Adrenal gland (tissue), 5 donors: Measurements from ENCODE around the gene PPP2R1B.

Experiments used
- POLR2A ChIP-seq, 2 donors: fragments of 450-650 bp; IDR thresholded peaks; one replicate each; pipeline ENCODE4 v1.6.1; 2017; ENCODE audit warnings: antibody characterized with exemption in 2 of 2, mild to moderate bottlenecking in 2 of 2, moderate library complexity in 1 of 2
- TF ChIP-seq, protein P1 (sequence below), 6 experiments: fragments of 450-650 bp in 4 of 6; fragments of 200-600 bp in 2 of 6; sonication (generic) in 1 of 6; IDR thresholded peaks; 1 replicate in 5 of 6; 2 replicates in 1 of 6; pipeline versions ENCODE4 v1.5.1 to v1.8.0; 2016 to 2021; ENCODE audit warnings: antibody characterized with exemption in 6 of 6, mild to moderate bottlenecking in 2 of 6, moderate library complexity in 1 of 6
- donor health status: DM: no; HTN: no; CAD: no.

DNA sequence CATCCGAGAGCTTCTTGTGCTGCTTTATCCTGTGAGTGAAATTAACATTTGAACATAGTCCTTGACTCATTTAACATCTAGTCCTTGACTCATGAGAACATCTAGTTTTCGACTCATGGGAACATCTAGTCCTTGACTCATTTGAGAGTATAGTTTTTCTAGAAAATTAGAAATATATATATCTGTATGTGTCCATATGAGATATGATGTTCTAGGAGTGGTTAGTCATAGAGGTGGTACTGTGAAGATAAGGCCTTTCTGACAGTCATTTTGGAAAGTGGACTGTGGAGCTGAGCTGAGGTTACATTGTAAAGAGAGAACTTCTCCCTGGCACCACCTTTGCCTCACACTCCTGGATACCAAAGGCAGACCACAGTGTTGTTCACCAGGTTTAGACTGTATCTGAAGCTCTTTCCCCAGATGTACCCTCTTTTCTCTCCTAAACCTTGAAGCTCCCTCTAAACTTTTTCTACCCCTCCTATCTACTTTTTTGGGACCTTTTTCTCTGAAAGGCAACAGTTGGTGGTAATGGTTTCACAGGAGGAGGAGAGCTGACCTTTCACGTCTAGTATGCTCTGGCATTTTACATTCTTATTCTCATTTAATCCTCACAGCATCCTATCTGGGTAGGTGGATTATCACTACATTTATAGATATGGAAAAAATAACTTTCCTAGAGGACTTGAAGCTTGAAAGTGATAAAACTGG, 67.2 kb downstream of the PPP2R1B start:
- TF ChIP-seq, protein P1, sequence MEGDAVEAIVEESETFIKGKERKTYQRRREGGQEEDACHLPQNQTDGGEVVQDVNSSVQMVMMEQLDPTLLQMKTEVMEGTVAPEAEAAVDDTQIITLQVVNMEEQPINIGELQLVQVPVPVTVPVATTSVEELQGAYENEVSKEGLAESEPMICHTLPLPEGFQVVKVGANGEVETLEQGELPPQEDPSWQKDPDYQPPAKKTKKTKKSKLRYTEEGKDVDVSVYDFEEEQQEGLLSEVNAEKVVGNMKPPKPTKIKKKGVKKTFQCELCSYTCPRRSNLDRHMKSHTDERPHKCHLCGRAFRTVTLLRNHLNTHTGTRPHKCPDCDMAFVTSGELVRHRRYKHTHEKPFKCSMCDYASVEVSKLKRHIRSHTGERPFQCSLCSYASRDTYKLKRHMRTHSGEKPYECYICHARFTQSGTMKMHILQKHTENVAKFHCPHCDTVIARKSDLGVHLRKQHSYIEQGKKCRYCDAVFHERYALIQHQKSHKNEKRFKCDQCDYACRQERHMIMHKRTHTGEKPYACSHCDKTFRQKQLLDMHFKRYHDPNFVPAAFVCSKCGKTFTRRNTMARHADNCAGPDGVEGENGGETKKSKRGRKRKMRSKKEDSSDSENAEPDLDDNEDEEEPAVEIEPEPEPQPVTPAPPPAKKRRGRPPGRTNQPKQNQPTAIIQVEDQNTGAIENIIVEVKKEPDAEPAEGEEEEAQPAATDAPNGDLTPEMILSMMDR (IDR thresholded peaks at IDR 0.05): no peak
- no peak for TF ChIP-seq POLR2A (IDR thresholded peaks at IDR 0.05)
